ENCODE results near the gene CYP2R1.

CYP2R1 gene

GRCh38 chr11:14904745-14905103 is 12.7 kb upstream of the CYP2R1 start:
- TF ChIP-seq CTCF (IDR thresholded peaks at IDR 0.05; ENCODE audit: low read depth, low read length, poor library complexity, severe bottlenecking) (peak; percentile 79), EZH2phosphoT487 (IDR thresholded peaks at IDR 0.05; ENCODE audit: borderline replicate concordance, low read length) (no peak)
- no peaks in the 10 kb centered on the region for H3K9me2 ChIP-seq (replicated peaks; ENCODE audit: control insufficient read depth, low read length)
- H3K27ac ChIP-seq (ENCODE audit: low read depth, low read length) = peak overlapping the region; percentile 82
- peaks cover 19% of the 10 kb centered on the region; the same call in 1 of the 2 replicates for H3F3A ChIP-seq (ENCODE audit: control insufficient read depth, insufficient read depth)
- peak overlapping the region; percentile 95 for H3K4me2 ChIP-seq (ENCODE audit: low read length)
- no peaks in the 10 kb centered on the region for H3K27me3 ChIP-seq (ENCODE audit: control insufficient read depth, low read length)
- H3K4me3 ChIP-seq (ENCODE audit: low read length) = peak overlapping the region; percentile 88
- no peaks in the 10 kb centered on the region for H3K9me3 ChIP-seq (ENCODE audit: control insufficient read depth, insufficient read depth, low read length)
- H3K36me3 ChIP-seq (ENCODE audit: control insufficient read depth, low read length) = no peaks in the 10 kb centered on the region
- peaks cover 50% of the 10 kb centered on the region for H3K4me1 ChIP-seq (ENCODE audit: control insufficient read depth, low read length)
- no peaks in the 10 kb centered on the region for H3K79me2 ChIP-seq (ENCODE audit: control insufficient read depth, low read length)
- no peaks in the 10 kb centered on the region for H4K20me1 ChIP-seq (ENCODE audit: control insufficient read depth, insufficient read depth, low read depth, low read length)

GRCh38 chr11:14902650-14903350 is 10.8 kb upstream of the CYP2R1 start:
- TF ChIP-seq EZH2phosphoT487 (IDR thresholded peaks at IDR 0.05; ENCODE audit: borderline replicate concordance, low read length) (no peak), CTCF (IDR thresholded peaks at IDR 0.05; ENCODE audit: low read depth, low read length, poor library complexity, severe bottlenecking) (no peak)
- H3F3A ChIP-seq (ENCODE audit: control insufficient read depth, insufficient read depth) = peaks cover 16% of the 10 kb centered on the region; the same call in 1 of the 2 replicates
- H3K4me2 ChIP-seq (ENCODE audit: low read length) = no peak overlapping the region
- H3K4me1 ChIP-seq (ENCODE audit: control insufficient read depth, low read length) = peaks cover 39% of the 10 kb centered on the region
- no peak overlapping the region for H3K27ac ChIP-seq (ENCODE audit: low read depth, low read length)
- no peaks in the 10 kb centered on the region for H3K79me2 ChIP-seq (ENCODE audit: control insufficient read depth, low read length)
- H3K27me3 ChIP-seq (ENCODE audit: control insufficient read depth, low read length) = no peaks in the 10 kb centered on the region
- H3K4me3 ChIP-seq (ENCODE audit: low read length) = no peak overlapping the region
- no peaks in the 10 kb centered on the region for H4K20me1 ChIP-seq (ENCODE audit: control insufficient read depth, insufficient read depth, low read depth, low read length)
- no peaks in the 10 kb centered on the region for H3K9me2 ChIP-seq (replicated peaks; ENCODE audit: control insufficient read depth, low read length)
- H3K36me3 ChIP-seq (ENCODE audit: control insufficient read depth, low read length) = no peaks in the 10 kb centered on the region
- no peaks in the 10 kb centered on the region for H3K9me3 ChIP-seq (ENCODE audit: control insufficient read depth, insufficient read depth, low read length)

GRCh38 chr11:14898906-14899305 is 6.9 kb upstream of the CYP2R1 start:
- H4K20me1 ChIP-seq (ENCODE audit: control insufficient read depth, insufficient read depth, low read depth, low read length) = no peaks in the 10 kb centered on the region
- TF ChIP-seq CTCF (IDR thresholded peaks at IDR 0.05; ENCODE audit: low read depth, low read length, poor library complexity, severe bottlenecking) (no peak), EZH2phosphoT487 (IDR thresholded peaks at IDR 0.05; ENCODE audit: borderline replicate concordance, low read length) (no peak)
- 0 out of 2 replicates have a peak, but pooled peaks cover 3% of the 10 kb centered on the region for H3F3A ChIP-seq (ENCODE audit: control insufficient read depth, insufficient read depth)
- no peak overlapping the region for H3K4me3 ChIP-seq (ENCODE audit: low read length)
- H3K9me3 ChIP-seq (ENCODE audit: control insufficient read depth, insufficient read depth, low read length) = no peaks in the 10 kb centered on the region
- no peaks in the 10 kb centered on the region for H3K36me3 ChIP-seq (ENCODE audit: control insufficient read depth, low read length)
- H3K4me1 ChIP-seq (ENCODE audit: control insufficient read depth, low read length) = peaks cover 23% of the 10 kb centered on the region
- no peak overlapping the region for H3K27ac ChIP-seq (ENCODE audit: low read depth, low read length)
- H3K4me2 ChIP-seq (ENCODE audit: low read length) = no peak overlapping the region
- no peaks in the 10 kb centered on the region for H3K9me2 ChIP-seq (replicated peaks; ENCODE audit: control insufficient read depth, low read length)
- no peaks in the 10 kb centered on the region for H3K79me2 ChIP-seq (ENCODE audit: control insufficient read depth, low read length)
- no peaks in the 10 kb centered on the region for H3K27me3 ChIP-seq (ENCODE audit: control insufficient read depth, low read length)
